Activated T-helper 2 cell treated with anti-CD3 and anti-CD28 coated beads, Interferon-gamma antibody, Interleukin-2, Interleukin-4, amounts not matched to agents 10 μg/mL and 5 μg/mL and 100 μg/mL, durations not matched to agents 14 hours and 24 hours and 36 hours (primary cell): Measurements from ENCODE around the gene MAN1B1. TPM values are rescaled to one million over a fixed set of nuclear protein-coding genes. Genes with fewer than 3 reads are reported as not detected.
"Not testable (repeated sequence)": the region's sequence is repeated elsewhere in the genome, so short reads cannot be mapped to it uniquely, and the experiment has no call there.

Experiments
- DNase-seq: peaks from one replicate; pipeline ENCODE4 v3.0.0; 2021; ENCODE audit warnings: low spot score
- H3K27ac Mint-ChIP-seq: one replicate; pipeline ENCODE4 v1.8.0; 2021; ENCODE audit warnings: mixed read lengths
- H3K27me3 Mint-ChIP-seq: one replicate; pipeline ENCODE4 v1.8.0; 2021; ENCODE audit warnings: low read depth, mixed read lengths
- H3K36me3 Mint-ChIP-seq: one replicate; pipeline ENCODE4 v1.8.0; 2021; ENCODE audit warnings: low read depth, mixed read lengths
- H3K4me1 Mint-ChIP-seq: one replicate; pipeline ENCODE4 v1.8.0; 2021; ENCODE audit warnings: low read depth, mixed read lengths
- H3K4me3 Mint-ChIP-seq: one replicate; pipeline ENCODE4 v1.8.0; 2021; ENCODE audit warnings: low read depth, mild to moderate bottlenecking, moderate library complexity, mixed read lengths
- H3K9me3 Mint-ChIP-seq: one replicate; pipeline ENCODE4 v1.8.0; 2021; ENCODE audit warnings: mixed read lengths
- intact Hi-C: fragments of 100-400 bp; cut with micrococcal nuclease; formaldehyde crosslinking; loops from one replicate; pipeline ENCODE4 v1.15.1; 2023
- total RNA-seq: library from RNA; stranded (reverse); gene quantifications from 2 replicates; pipeline ENCODE4 v1.2.3, GENCODE V29; 2022

The MAN1B1 gene
- total RNA-seq, 1 donor from 2014 or later: 52.2 TPM

DNA sequence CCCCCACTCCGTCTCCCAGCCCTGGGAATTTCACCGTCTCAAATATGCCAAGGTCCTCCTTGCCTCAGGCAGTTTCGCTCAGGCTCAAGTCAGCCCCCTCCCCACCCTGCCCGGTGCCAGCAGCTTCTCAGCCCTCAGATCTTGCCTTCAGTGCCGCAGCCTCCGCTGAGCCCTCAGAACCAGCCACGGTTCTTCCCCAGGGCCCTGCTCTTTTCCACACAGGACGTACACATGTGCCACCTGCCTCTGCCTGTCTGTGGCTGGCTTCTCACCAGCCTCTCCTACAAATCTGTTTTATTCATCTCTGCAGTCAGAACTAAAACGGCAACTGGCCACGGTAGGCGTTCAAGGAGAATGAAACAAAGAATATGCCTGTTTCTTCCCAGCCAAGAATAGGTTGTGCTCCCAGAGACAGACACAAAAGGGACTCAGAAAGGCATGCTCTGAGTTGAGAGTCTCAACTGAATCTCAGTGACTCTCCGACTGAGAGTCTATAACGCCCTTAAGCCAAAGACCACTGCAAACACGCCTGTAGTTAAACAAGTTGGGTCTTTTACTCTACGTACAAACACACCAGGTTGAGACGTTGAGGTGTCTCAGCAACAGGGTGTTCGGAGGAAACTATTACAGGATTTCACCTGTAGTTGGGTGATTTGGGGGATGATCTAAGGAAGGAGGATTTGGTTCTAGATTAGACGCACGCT, 41.5 kb downstream of the MAN1B1 start:
- no peak for DNase-seq
- Mint-ChIP-seq H3K36me3 (peaks cover 3% of the 10 kb centered on the region), H3K9me3 (no peaks in the 10 kb centered on the region), H3K4me3 (peak overlapping the region; percentile 88), H3K4me1 (peaks cover 24% of the 10 kb centered on the region), H3K27ac (peak overlapping the region; percentile 78), H3K27me3 (peaks cover 3% of the 10 kb centered on the region)
- intact Hi-C loops: loop anchor here (2.0 to 10.0 kb wide), 5 partner anchors 42 to 1034 kb away; partner anchors contain the start of genes LRRC26, MAN1B1, NACC2 and TMEM210

DNA sequence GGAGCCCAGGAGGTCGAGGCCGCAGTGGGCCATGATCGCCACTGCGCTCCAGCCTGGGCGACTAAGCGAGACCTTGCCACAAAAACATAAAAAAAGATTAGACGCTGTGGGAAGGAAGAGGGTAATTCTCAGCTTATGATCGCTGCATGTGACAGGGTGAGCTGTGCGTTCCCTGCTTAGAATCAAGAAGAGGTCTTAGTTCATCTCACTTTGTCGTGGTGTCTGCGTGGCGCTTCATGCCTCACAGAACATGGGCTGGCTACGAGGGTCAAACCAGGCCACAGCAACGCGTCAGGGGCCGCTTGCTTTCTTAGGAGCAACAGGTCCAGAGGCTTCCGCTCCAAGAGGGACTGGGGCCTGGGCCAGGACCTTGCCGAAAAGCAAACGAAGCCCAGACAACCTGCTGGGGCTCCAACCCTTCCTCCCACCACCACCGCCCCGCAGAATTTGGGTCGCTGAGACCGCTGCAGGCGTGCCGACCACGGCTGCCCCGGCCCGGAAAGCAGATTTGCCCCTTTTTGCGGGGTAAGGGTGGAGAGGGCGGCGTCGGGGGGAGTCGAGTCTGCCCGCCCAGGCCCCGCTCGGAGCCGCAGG, 42.2 kb downstream of the MAN1B1 start:
- DNase-seq: no peak
- no peaks in the 10 kb centered on the region for H3K9me3 Mint-ChIP-seq

DNA sequence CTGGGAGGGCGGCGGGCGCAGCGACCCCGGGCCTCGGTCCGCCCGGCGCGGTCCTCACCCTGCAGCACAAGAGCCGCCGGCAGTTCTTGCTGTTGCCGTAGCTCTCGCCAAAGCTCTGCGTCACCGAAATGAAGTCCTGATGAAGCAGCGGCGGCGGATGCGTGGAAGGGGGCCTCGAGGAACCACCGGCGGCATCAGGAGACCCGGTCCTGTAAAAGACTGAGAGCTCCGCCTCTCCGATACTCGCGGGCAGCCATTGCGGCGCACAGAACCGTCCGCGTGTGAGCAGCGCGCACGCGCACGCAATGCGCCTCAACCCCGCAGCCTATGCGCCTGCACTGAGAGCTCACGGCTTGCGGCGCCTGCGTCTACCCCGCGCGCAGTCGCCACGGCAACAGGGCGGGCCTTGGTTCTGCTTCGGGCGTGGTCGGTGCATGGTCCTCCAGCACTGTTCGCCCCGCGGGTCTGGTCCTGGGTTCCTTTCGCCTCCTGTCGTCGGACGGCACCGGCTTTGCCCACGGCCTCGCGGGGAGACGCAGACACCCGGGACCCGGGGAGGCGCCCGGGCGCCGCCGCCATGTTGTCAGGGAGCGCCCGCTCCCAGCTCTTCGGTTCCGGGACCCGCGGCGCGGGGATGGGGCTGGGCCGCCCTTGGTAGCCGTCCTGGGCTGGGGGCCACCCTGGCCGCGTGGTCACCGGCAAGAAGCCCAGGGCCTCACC, 42.8 kb downstream of the MAN1B1 start:
- intact Hi-C loops: loop anchor here (2.0 to 10.0 kb wide), 5 partner anchors 43 to 1035 kb away; partner anchors contain the start of genes LRRC26, MAN1B1, NACC2 and TMEM210

More for the DNA sequence above, 42.2 kb downstream of the MAN1B1 start:
- peaks cover 3% of the 10 kb centered on the region for H3K27me3 Mint-ChIP-seq
- H3K4me1 Mint-ChIP-seq: peaks cover 24% of the 10 kb centered on the region
- intact Hi-C loops: loop anchor here (2.0 to 10.0 kb wide), 5 partner anchors 42 to 1034 kb away; partner anchors contain the start of genes LRRC26, MAN1B1, NACC2 and TMEM210
- H3K36me3 Mint-ChIP-seq: peaks cover 3% of the 10 kb centered on the region
- H3K4me3 Mint-ChIP-seq: peak overlapping the region; percentile 88
- peak overlapping the region; percentile 78 for H3K27ac Mint-ChIP-seq

DNA sequence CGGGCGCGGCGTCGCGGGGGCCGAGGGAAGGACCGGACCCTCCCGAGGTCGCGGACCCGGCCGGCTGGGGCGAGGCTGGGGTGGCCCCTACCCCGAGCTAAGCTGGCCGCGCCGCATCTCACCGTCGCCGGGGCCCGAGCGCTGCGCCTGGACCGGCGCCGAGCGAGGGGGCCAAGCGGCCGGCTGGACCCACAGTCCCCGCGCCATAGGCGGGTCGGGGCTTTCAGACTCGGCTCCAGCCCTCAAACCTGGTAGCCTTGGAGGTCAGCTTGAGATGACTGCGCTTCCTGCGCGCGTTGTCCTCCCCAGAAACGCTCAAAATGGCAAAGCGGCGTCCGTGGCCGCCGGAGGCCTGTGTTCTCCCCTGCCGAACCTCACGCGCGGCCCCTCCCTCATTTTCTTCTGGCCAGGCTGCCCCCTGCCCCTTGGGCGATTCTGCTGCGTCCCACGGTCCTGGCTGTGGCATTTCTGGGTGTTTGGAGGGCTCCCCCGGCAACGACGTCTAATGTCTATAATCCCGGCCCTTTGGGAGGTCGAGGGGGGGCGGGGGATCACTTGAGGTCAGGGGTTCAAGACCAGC, 43.5 kb downstream of the MAN1B1 start:
- no peak for DNase-seq
- peaks cover 4% of the 10 kb centered on the region for H3K27me3 Mint-ChIP-seq
- peaks cover 3% of the 10 kb centered on the region for H3K36me3 Mint-ChIP-seq
- H3K4me1 Mint-ChIP-seq: peaks cover 24% of the 10 kb centered on the region
- no peaks in the 10 kb centered on the region for H3K9me3 Mint-ChIP-seq
- peak overlapping the region; percentile 85 for H3K4me3 Mint-ChIP-seq
- H3K27ac Mint-ChIP-seq: peak overlapping the region; percentile 71
- intact Hi-C loops: no loop called here

More for the DNA sequence above, 42.8 kb downstream of the MAN1B1 start:
- Mint-ChIP-seq H3K4me1 (peaks cover 24% of the 10 kb centered on the region), H3K9me3 (no peaks in the 10 kb centered on the region), H3K4me3 (peak overlapping the region; percentile 88), H3K36me3 (peaks cover 3% of the 10 kb centered on the region), H3K27me3 (peaks cover 3% of the 10 kb centered on the region), H3K27ac (peak overlapping the region; percentile 38)
- DNase-seq: peak; percentile 90

DNA sequence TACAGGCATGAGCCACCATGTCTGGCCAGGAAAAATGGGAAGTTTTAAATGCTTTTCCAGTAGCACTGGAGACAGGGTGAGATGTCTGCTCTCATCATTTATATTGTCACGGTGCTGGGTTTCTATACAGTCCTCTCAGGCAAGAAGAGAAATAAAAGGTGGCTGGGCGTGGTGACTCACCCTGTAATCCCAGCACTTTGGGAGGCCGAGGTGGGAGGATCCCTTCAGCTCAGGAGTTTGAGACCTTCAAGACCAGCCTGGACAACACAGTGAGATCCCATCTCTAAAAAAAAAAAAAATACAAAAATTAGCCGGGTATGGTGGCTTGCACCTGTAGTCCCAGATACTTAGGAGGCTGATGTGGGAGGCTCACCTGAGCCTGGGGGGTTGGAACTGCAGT, 47.4 kb downstream of the MAN1B1 start:
- Mint-ChIP-seq H3K27ac (no peak overlapping the region), H3K9me3 (no peaks in the 10 kb centered on the region), H3K4me3 (no peak overlapping the region), H3K4me1 (peaks cover 3% of the 10 kb centered on the region), H3K36me3 (no peaks in the 10 kb centered on the region), H3K27me3 (peaks cover 28% of the 10 kb centered on the region)
- no peak for DNase-seq
- intact Hi-C loops: no loop called here

DNA sequence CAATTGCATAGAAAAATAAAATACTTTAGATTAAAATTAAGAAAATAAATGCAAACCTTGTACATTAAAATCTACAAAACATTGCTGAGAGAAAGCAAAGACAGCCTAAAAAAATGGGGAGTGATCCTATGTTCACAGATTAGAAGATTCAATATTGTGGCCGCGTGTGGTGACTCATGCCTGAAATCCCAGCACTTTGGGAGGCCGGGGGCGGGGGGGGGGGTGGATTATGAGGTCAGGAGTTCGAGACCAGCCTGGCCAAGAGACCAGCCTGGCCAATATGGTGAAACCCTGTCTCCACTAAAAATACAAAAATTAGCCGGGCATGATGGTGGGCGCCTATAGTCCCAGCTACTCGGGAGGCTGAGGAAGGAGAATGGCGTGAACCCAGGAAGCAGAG, 48.4 kb downstream of the MAN1B1 start:
- H3K36me3 Mint-ChIP-seq, DNase-seq, H3K27ac Mint-ChIP-seq, intact Hi-C loops, H3K4me1 Mint-ChIP-seq, H3K9me3 Mint-ChIP-seq, H3K4me3 Mint-ChIP-seq: not testable (repeated sequence)
- peaks cover 36% of the 10 kb centered on the region for H3K27me3 Mint-ChIP-seq

DNA sequence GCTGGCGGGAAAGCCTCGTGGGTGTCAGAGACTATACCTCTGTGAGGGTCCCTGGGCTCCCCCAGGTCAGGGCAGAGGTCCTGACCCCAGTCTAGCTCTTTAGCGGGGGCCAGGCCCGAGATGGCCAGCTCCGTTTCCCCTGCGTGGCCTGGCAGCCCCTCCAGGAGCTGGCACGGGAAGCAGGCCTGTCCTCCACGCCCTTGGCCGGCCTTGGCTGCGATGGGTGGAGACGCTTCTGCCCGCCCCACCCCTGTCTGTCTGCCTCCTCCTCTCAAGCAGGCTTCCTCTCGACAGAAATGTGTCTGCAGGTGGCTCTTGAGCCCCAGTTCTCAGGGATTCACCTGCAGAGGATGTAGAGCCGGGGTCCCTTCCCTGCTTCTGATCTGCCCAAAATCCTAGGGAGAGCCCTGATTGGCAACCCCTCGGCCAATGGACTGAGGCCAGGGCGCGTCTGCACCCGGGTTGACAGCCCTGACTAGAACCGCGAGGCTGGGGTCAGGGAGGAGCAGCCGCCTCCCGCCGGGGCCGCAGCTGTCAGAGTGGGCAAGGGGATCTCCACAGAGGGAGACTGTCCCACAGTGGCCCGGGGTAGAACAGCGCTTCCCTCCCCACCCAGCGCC, 49.6 kb downstream of the MAN1B1 start:
- Mint-ChIP-seq H3K36me3 (no peaks in the 10 kb centered on the region), H3K4me3 (no peak overlapping the region), H3K27me3 (peaks cover 41% of the 10 kb centered on the region), H3K9me3 (no peaks in the 10 kb centered on the region), H3K27ac (no peak overlapping the region), H3K4me1 (no peaks in the 10 kb centered on the region)
- intact Hi-C loops: no loop called here
- no peak for DNase-seq

DNA sequence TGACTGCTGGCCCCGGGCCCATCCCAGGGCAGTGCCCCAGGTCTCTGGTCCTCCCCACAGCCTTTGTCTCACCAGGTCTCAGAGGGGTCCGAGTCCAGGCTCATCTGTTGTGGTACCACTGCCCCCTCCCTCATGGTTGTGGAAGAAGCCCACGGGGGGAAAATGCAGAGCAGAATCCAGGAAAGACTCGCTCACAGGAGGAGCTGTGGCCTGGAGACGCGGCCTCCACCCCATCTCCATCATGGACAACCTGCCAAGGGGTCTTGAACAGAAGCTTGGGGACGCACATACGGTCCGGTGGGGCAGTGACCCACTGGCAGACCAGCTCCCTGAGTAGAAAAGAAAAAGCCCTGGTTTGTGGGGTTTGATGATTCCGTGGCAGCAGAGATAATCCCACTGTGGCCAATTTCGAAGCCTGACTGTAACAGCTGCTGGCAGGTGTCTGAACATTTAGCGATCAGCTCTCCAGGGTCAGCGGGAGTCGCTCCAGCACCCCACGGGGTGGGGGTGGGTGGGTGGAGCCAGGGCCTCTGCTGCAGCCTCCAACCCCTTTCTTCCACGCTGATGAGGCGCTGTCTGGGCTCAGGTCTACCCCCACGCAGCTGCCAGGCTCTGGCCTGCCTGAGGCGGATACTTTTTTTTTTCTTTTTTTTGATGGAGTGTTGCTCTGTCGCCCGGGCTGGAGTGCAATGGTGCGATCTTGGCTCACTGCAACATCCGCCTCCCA, 50.3 kb downstream of the MAN1B1 start:
- Mint-ChIP-seq H3K27me3 (peaks cover 41% of the 10 kb centered on the region), H3K4me3 (no peak overlapping the region), H3K4me1 (no peaks in the 10 kb centered on the region), H3K9me3 (no peaks in the 10 kb centered on the region), H3K36me3 (no peaks in the 10 kb centered on the region), H3K27ac (no peak overlapping the region)
- DNase-seq: no peak
- intact Hi-C loops: no loop called here

DNA sequence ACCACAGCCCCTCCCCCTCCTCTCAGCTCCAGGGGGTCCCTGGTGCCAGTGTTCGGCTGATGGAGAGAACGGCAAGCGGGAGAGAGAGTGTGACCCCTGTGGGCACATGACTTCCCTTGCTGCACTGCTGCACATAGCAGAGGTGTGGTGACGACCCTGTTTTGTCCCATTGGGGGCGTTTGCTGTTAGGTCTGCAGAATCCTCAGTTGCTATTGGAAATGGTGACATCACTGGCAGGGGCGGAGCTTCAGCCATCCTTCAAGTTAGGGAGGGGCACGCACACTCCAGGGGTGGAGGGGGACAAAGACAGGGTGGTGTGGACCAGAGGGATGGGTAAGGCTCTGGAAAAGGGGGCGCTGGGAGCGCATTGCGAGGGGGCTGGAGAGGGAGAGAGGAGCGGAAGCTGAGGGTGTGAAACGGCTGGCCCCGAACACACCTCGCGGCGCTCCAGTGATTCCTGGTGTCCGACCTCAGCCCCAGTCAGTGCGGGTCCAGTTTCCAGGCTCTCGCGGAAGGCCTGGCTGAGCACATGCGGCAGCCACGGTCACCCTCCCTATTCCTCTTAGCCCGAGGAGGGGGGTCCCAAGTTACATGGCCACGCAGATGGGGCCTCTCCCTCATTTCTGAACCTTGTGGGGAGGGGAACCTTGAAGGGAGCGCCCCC, 51.4 kb downstream of the MAN1B1 start:
- peaks cover 42% of the 10 kb centered on the region for H3K27me3 Mint-ChIP-seq
- no peaks in the 10 kb centered on the region for H3K36me3 Mint-ChIP-seq
- no peaks in the 10 kb centered on the region for H3K4me1 Mint-ChIP-seq
- DNase-seq: no peak
- intact Hi-C loops: no loop called here
- H3K9me3 Mint-ChIP-seq: no peaks in the 10 kb centered on the region
- H3K27ac Mint-ChIP-seq: no peak overlapping the region
- H3K4me3 Mint-ChIP-seq: no peak overlapping the region

DNA sequence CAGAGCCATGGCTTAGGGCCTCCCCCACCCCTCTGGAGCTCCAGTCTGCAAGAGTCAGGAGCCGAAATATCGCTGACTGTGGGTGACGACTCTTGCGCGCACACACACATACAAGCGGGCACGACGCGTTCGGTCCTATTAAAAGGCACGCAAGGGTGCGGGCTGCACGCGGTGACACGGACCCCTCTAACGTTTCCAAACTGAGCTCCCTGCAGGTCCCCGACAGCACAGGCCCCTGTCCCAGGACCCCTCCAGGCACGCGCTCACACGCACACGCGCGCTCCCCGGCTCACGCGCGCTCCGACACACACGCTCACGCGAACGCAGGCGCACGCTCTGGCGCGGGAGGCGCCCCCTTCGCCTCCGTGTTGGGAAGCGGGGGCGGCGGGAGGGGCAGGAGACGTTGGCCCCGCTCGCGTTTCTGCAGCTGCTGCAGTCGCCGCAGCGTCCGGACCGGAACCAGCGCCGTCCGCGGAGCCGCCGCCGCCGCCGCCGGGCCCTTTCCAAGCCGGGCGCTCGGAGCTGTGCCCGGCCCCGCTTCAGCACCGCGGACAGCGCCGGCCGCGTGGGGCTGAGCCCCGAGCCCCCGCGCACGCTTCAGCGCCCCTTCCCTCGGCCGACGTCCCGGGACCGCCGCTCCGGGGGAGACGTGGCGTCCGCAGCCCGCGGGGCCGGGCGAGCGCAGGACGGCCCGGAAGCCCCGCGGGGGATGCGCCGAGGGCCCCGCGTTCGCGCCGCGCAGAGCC, 52.1 kb downstream of the MAN1B1 start, which contains the start of gene GRIN1:
GRIN1 (plus strand) TSS at position 433 of the 746 bp plus-strand sequence. CDS start 333 bp downstream, outside the sequence.
- no peaks in the 10 kb centered on the region for H3K36me3 Mint-ChIP-seq
- peaks cover 42% of the 10 kb centered on the region for H3K27me3 Mint-ChIP-seq
- H3K4me1 Mint-ChIP-seq: no peaks in the 10 kb centered on the region
- H3K4me3 Mint-ChIP-seq: no peak within 1 kb of the TSS
- no peak within 1 kb of the TSS for H3K27ac Mint-ChIP-seq
- peak; percentile 44 for DNase-seq
- intact Hi-C loops: no loop called here
- H3K9me3 Mint-ChIP-seq: no peaks in the 10 kb centered on the region
